Heart left ventricle (tissue), 16 donors: ENCODE data around the gene KRTDAP. TPM values are rescaled to one million over a fixed set of nuclear protein-coding genes. Genes with fewer than 3 reads are reported as not detected.
A peak's percentile ranks its signal among the peaks of the same experiment; 100 is the strongest.

ENCODE experiments used
- ATAC-seq, 4 donors: fragments of 200-7000 bp; cut with Tn5 transposase; one replicate each; pipeline ENCODE4 v1.9.1; 2020 to 2022; ENCODE audit warnings: moderate library complexity in 4 of 4, mild to moderate bottlenecking in 3 of 4, moderate number of reproducible peaks in 1 of 4
- DNase-seq, 5 donors: peaks; one replicate each; pipeline ENCODE4 v3.0.0-alpha.2; 2020
- H3K27ac ChIP-seq, 12 donors: fragments of 200-600 bp; sonication (generic) in 4 of 12; one replicate each; pipeline versions ENCODE4 v1.5.0 to v1.8.0; 2016 to 2022; ENCODE audit warnings: mild to moderate bottlenecking in 2 of 12
- H3K27me3 ChIP-seq, 9 donors: fragments of 200-600 bp; sonication (generic) in 2 of 9; one replicate each; pipeline versions ENCODE4 v1.5.1 to v1.8.0; 2016 to 2022; ENCODE audit warnings: mild to moderate bottlenecking in 3 of 9
- H3K36me3 ChIP-seq, 9 donors: fragments of 200-600 bp; sonication (generic) in 2 of 9; one replicate each; pipeline versions ENCODE4 v1.5.0 to v1.8.0; 2018 to 2022; ENCODE audit warnings: mild to moderate bottlenecking in 2 of 9
- H3K4me1 ChIP-seq, 12 donors: fragments of 200-600 bp; sonication (generic) in 4 of 12; one replicate each; pipeline versions ENCODE4 v1.5.0 to v1.8.0; 2016 to 2022; ENCODE audit warnings: mild to moderate bottlenecking in 3 of 12
- H3K4me3 ChIP-seq, 12 donors: fragments of 200-600 bp; sonication (generic) in 4 of 12; one replicate each; pipeline versions ENCODE4 v1.5.0 to v1.8.0; 2017 to 2022; ENCODE audit warnings: mild to moderate bottlenecking in 9 of 12, moderate library complexity in 4 of 12
- H3K9me3 ChIP-seq, 12 donors: fragments of 200-600 bp; sonication (generic) in 4 of 12; one replicate each; pipeline versions ENCODE4 v1.5.0 to v1.8.0; 2016 to 2022; ENCODE audit warnings: mild to moderate bottlenecking in 1 of 12
- CTCF ChIP-seq, 12 donors: fragments of 200-600 bp; sonication (generic) in 4 of 12; IDR thresholded peaks; one replicate each; pipeline versions ENCODE4 v1.5.0 to v1.8.0; 2018 to 2022; ENCODE audit warnings: antibody characterized with exemption in 12 of 12, mild to moderate bottlenecking in 5 of 12
- POLR2A ChIP-seq, 2 donors: fragments of 450-650 bp; IDR thresholded peaks; one replicate each; pipeline ENCODE4 v1.6.1; 2017; ENCODE audit warnings: antibody characterized with exemption in 2 of 2, mild to moderate bottlenecking in 2 of 2, moderate library complexity in 2 of 2
- WGBS, 4 donors: extraction: QIAGEN DNeasy Blood & Tissue Kit in 2 of 4; methylation state at CpG; one replicate each; pipeline versions ENCODE4 v1.1.5 to v1.1.7; 2013 to 2018; 5-methylcytosine and 5-hydroxymethylcytosine counted together
- intact Hi-C, 10 donors: fragments of 100-400 bp; cut with DNase I; formaldehyde crosslinking; loops; one replicate each; pipeline versions ENCODE4 v1.11.1 to v1.14.2; 2022
- polyA plus RNA-seq, 2 donors: library from polyadenylated mRNA; stranded (reverse); fragments of 200-250 nt; gene quantifications; one replicate each; pipeline ENCODE4 v1.2.3, GENCODE V29; 2013
- total RNA-seq, 9 donors: library from RNA; depleted of rRNA in 2 of 9; stranded (reverse); fragments of >200 nt in 2 of 9; fragmentation: NEBNext Ultra II Directional in 3 of 9; extraction: Animal tissue kit (Norgen Biotek cat#: 25700) in 3 of 9; gene quantifications; one replicate each; pipeline versions ENCODE4 v1.1.0 to v1.2.4, GENCODE V29; 2016 to 2023
- donor health status: ischemic (EF 13 %, LVEDD 7.1; RV severe dilation, severe dysfunction).
- donor health status: healthy with polysubstance abuse.
- donor health status: DM: no; HTN: yes; CAD: no.
- donor health status: DM: no; HTN: no; CAD: no.
- donor health status: ischemic (EF 25% LVEDD 6.9; RV normal size, moderate dysfunction).
- donor health status: ischemic (EF 25% LVEDD 5.7; RV mildly dilated, moderate dysfunction).
- donor health status: healthy.
- donor health status: DM: yes; HTN: yes; CAD: no.
- donor health status: ischemic (EF 35%, LVEDD 5.7; RV mildly dilated, moderate dysfunction).
- donor health status: nonischemic (EF 11% LVEDD 7.7; RV severe dilation, severe dysfunction).
- donor health status: DM: yes; HTN: yes; CAD: no.
- donor health status: PGD.
- donor health status: ischemic (EF 29% LVEDD 5.4; RV normal size, mild dysfunction).
- donor health status: nonischemic (EF 23%, LVEDD 6.1; RV moderate dilation, normal function).

KRTDAP gene
- total and polyA plus RNA-seq, 11 donors, result not detected

GRCh38 chr19:35518313-35518712 is 28.0 kb upstream of the KRTDAP start:
- Histone ChIP-seq H3K27ac (no peak overlapping the region), H3K4me1 (peaks cover 0 to 11% (median 0%) of the 10 kb centered on the region in 12 donors), H3K27me3 (peaks cover 0 to 12% (median 6%) of the 10 kb centered on the region in 9 donors), H3K9me3 (no peaks in the 10 kb centered on the region), H3K36me3 (no peaks in the 10 kb centered on the region), H3K4me3 (no peak overlapping the region)
- ATAC-seq (peak in 2 of 4 donors; percentile 29 to 30), DNase-seq (no peak)
- WGBS, 4 donors, result 42 to 48% (median 46%) methylated on average over 6 of the region's 6 CpGs
- no peak for TF ChIP-seq POLR2A (IDR thresholded peaks at IDR 0.05)
- no peak for TF ChIP-seq CTCF (IDR thresholded peaks at IDR 0.05)
- intact Hi-C loops, result no loop called here

GRCh38 chr19:35517342-35517741 is 27.1 kb upstream of the KRTDAP start:
- intact Hi-C loops, result no loop called here

GRCh38 chr19:35516310-35516709 is 26.0 kb upstream of the KRTDAP start:
- ATAC-seq, result no peak
- H3K4me3 ChIP-seq, result no peak overlapping the region
- H3K36me3 ChIP-seq, result no peaks in the 10 kb centered on the region
- DNase-seq, result no peak
- no peak overlapping the region for H3K27ac ChIP-seq
- peaks cover 0 to 11% (median 0%) of the 10 kb centered on the region in 12 donors for H3K4me1 ChIP-seq
- peaks cover 0 to 21% (median 9%) of the 10 kb centered on the region in 9 donors for H3K27me3 ChIP-seq
- 81 to 90% (median 85%) methylated on average over 3 of the region's 3 CpGs for WGBS, 4 donors
- TF ChIP-seq POLR2A (IDR thresholded peaks at IDR 0.05) (no peak), CTCF (IDR thresholded peaks at IDR 0.05) (no peak)
- intact Hi-C loops, result no loop called here
- no peaks in the 10 kb centered on the region for H3K9me3 ChIP-seq

More at GRCh38 chr19:35517342-35517741, 27.1 kb upstream of the KRTDAP start:
- no peak overlapping the region for H3K4me3 ChIP-seq
- H3K4me1 ChIP-seq, result peaks cover 0 to 11% (median 0%) of the 10 kb centered on the region in 12 donors
- TF ChIP-seq CTCF (IDR thresholded peaks at IDR 0.05), result no peak
- no peak for ATAC-seq
- DNase-seq, result no peak
- WGBS, 4 donors, result 88 to 95% (median 89%) methylated on average over 2 of the region's 2 CpGs
- H3K36me3 ChIP-seq, result no peaks in the 10 kb centered on the region
- H3K27me3 ChIP-seq, result peaks cover 0 to 21% (median 9%) of the 10 kb centered on the region in 9 donors
- no peaks in the 10 kb centered on the region for H3K9me3 ChIP-seq
- H3K27ac ChIP-seq, result no peak overlapping the region

GRCh38 chr19:35514282-35514809 is 24.1 kb upstream of the KRTDAP start:
- peaks cover 0 to 26% (median 9%) of the 10 kb centered on the region in 12 donors for H3K4me1 ChIP-seq
- no peak overlapping the region for H3K4me3 ChIP-seq
- H3K27ac ChIP-seq, result no peak overlapping the region
- no peaks in the 10 kb centered on the region for H3K9me3 ChIP-seq
- 21 to 37% (median 33%) methylated on average over 16 to 20 of the region's 20 CpGs for WGBS, 4 donors
- intact Hi-C loops, result loop anchor here in 1 of 10 donors (5.0 kb wide), 1 partner anchor 78 kb away; no protein-coding TSS in a partner anchor
- ATAC-seq, result no peak
- DNase-seq, result no peak
- H3K36me3 ChIP-seq, result no peaks in the 10 kb centered on the region
- H3K27me3 ChIP-seq, result peaks cover 0 to 39% (median 25%) of the 10 kb centered on the region in 9 donors
- TF ChIP-seq POLR2A (IDR thresholded peaks at IDR 0.05) (no peak), CTCF (IDR thresholded peaks at IDR 0.05) (no peak)
